Activated CD8-positive, alpha-beta memory T cell treated with anti-CD3 and anti-CD28 coated beads, Interleukin-2, amount 50 U/mL, for 24 hours (primary cell): ENCODE data around the gene MAT2B.

Experiments
- DNase-seq: peaks from one replicate; pipeline ENCODE4 v3.0.0-alpha.2; 2020; ENCODE audit errors: extremely low read depth

MAT2B gene

DNA sequence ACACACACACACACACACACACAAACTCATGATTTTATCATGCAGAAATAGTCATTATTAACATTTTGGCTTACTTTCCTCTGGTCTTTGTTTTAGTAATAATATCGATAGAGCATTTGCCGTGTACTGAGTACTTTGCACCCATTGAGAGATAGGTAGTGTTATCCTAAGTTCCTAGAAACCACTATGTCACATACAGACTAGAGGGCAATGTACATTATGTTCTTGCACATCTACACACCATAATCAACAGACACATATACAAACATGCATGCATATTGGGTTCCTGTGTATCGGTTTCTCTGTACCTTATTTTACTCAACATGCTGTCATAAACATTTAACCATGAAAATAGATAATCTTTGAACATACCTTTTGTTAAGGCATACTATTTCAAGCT, 45.7 kb downstream of the MAT2B start:
- no peak for DNase-seq

DNA sequence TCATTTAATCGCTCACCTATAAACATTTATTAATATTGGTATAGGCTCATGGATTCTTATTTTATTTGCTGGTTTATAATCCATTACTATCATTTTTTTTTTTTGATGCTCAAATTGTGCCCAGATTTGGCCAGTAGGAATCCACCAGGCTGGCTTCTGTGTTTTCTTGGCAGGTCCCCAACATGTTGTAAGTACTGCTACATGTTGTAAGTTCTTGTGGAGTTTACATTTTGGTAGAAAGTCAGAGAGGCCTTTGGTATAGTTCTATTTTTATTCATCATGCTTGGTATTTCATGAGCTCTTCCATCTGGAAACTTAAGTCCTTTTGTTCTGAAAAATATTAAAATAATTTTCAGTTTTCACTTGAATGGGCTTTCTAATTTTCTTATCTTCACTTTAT, 47.1 kb downstream of the MAT2B start:
- DNase-seq, result no peak

DNA sequence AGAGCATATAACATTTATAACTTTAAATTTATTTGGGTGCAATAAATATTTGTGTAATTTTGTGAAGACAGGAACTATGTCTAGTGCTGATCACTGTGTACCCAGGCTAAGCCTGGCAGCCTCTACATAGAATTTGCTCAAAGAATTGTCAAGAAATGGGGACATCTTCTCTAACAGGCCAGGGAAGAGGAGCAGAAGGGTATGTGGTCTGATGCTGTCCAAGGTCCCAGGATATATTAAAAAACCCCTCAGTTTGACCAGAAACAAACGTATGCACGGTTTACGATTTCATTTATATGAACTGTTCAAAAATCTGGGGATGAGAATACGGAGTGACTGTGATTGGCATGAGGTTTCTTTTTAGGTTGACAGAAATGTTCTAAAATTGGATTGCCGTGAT, 55.9 kb downstream of the MAT2B start:
- no peak for DNase-seq

DNA sequence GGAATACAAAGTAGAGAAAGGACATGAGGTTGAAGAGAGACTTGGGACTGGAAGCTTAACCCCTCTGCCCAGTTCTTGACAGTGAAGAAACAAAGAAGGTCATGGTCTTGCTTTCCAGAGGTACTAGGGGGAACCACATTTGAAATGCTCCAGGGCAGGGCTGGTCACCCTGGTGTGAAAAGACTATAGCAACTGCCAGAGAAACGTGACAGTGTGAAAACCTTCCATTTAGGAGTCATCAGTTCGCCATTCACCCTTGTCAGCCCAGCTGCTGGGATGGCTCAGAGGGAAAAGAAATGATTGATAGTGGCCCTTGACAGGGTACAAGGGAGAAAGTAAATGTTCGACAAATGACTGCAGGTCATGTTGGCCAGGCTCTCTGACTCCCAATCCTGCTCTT, 56.7 kb downstream of the MAT2B start:
- no peak for DNase-seq

DNA sequence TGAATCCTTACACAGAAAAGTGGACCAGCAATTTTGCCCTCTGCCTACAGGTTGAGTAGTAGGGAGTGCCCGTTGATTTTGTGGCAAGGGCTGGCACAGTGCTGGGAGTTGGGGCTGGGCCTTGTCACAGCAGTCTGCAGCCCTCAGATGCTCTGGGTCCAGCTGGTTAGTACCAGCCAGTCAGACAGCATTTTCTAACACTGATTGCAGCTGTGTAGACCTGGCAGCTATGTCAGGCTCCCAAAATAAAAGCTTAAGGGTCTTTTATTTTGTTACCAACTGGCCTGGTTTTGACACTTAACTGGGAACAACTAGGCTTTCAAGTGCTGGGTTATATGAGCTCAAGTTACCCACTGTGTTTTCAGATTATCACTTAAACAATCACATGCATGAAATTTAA, 57.7 kb downstream of the MAT2B start:
- no peak for DNase-seq

DNA sequence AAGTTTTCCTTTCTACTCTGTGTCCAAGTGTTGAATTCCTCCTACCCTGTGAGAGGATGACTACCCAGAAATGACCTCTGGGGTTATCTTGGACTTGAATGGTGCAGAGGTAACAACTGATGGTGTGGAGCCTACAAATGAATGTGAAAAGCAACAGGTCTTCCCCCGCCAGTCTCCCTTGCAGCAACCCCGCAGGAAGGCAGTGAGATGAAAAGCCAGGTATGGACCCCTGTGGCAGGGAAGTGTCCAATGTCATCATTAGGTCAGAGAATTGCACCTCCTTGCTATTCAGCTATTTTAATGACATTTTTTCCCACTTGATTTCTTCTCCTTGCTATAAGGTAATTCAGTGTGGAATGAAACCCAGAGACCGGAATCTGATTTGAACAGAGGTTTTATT, 58.5 kb downstream of the MAT2B start:
- DNase-seq, result no peak

DNA sequence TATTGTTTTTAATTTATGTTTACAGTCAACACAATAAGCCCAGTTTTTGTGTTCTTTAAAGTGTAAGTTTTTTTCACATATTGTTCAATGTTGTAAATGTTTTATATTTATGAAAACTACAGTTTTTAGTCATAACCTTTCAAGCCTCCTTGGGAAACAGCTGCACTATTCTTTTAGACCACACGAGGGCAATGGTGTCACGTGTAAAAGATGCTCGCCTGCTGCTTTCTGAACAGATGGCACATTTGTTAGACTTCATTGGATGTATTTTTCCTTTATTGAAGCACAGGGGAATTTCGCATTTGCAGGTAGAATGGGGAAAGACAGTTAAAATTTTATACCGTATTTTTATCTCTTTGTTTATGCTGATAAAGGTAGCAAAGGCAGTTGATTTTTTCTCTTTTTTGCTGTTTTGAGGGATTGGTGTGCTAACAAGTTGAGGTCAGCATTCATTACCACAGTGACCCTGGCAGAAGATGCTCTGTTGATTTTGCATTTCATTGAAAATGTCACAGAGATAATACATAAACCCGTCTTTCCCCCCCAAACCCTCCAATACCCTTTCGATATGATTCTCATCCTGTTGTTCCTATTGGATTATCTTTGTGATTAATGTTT, 59.0 kb downstream of the MAT2B start:
- peak; percentile 29 for DNase-seq

DNA sequence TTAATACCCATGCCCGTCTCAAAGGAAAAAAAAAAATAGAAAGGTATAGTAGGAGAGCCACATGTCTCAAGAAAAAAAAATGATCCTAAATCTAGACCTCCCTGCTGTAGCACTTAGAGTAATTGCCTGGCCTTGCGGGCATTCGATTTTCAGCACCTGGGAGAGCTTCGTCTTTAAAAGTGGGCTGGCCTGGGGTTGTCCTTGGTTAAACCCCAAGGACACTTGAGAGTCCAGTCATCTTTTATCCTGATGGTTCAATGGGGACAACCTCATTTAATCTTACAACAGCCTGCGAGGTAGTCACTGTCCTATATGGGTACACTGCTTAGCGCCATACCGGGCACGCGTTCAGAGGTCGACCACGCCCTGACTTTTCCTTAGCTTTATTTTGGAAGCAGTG, 60.1 kb downstream of the MAT2B start:
- DNase-seq, result no peak

DNA sequence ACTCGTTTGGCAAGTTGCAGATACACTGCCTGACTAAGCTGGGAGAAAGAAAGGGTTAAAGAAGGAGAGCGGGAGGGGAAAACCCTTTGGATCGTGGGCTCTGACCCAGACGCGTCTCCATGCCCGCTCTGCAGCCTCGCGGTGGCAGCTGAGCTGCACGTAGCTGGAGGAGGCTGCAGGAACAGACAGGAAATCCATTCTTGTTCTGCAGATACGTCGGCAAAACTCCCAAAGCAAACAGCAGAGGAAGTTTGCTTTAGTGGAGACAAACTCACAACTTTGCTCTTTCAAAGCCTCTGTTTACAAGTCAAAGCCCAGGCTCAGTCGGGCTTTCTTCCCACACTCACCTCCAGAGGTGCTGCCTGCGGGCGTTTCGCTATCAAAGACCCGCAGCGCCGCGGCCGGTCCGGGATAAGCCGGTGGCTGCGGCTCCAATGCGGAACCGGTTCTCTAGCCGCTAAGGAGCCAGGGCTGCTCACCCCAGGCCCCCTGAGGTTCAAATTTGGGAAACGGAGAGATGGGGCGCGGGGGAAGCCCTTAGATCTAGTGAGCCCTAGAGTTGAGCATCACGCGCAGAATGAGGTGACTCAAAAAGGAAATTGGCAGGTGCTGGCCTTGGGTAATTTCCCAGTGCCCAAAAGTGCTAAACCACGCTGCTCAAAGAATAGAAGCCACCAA, 60.7 kb downstream of the MAT2B start:
- DNase-seq, result no peak

DNA sequence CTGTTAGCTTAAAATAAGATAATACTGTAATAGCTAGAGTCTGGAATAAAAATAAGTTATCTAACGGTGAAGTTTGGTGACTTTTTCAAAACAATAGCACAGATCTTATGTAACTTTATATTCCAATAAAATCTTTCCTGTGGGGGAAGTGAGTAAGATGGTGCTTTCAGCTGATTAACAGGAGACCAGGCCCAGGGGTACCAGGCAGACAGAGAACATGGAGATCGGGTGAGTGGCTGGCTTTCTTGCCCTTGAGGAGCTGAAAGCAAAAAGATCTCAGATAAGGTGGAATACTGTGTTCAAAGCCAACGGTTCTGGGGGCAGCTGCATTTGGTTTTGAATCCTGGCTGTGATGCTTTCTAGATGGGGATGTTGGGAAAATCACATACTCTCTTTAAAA, 61.3 kb downstream of the MAT2B start:
- DNase-seq, result no peak

DNA sequence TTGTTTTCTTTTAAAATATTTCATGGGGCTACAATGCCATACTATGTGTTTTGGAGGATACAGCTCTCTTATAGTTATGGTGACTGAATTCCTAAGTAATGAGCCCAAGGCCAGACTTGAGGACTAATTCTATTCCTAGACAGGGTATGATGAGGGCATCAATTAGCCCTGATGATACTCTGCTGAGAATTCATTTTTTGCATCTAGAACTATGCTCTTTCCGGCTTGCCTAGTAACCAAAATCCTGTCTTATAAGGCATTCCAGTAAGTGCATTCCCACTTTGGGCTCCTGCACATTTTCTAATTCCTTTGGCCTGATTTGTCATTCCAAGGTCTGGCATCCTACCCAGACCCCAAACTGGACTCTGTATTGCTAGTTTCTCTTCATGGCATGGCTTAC, 62.4 kb downstream of the MAT2B start:
- DNase-seq, result no peak
